RWPE1 (cell line): ENCODE data around the gene NPAT.
"Not testable (repeated sequence)": the region's sequence is repeated elsewhere in the genome, so short reads cannot be mapped to it uniquely, and the experiment has no call there.

ENCODE experiments used
- CTCF ChIA-PET: fragments of 350-600 bp; sonication (Branson Sonifier 250); formaldehyde crosslinking; extraction: SDS; loops from one replicate; lab custom pipeline; 2021; lab: Yijun Ruan, JAX
- POLR2A ChIA-PET: fragments of 400-600 bp; formaldehyde crosslinking; extraction: SDS; loops from one replicate; lab custom pipeline; 2020; ENCODE audit warnings: antibody characterized with exemption; ENCODE audit not compliant: low non-redundant PET; lab: Yijun Ruan, JAX
- DNase-seq: peaks from one replicate; pipeline ENCODE4 v3.0.0; 2012; ENCODE audit warnings: low spot score
- H3K27ac ChIP-seq: fragments of 450-650 bp; 2 replicates; pipeline ENCODE4 v1.5.1; 2017
- CTCF ChIP-seq: fragments of 450-650 bp; conservative IDR thresholded peaks from 2 replicates; pipeline ENCODE4 v1.5.1; 2017; ENCODE audit warnings: low read depth, mild to moderate bottlenecking

The NPAT gene

GRCh38 chr11:108177570-108177969 lies 44.9 kb downstream of the NPAT start:
- CTCF ChIA-PET: interaction anchor here (0.8 kb wide), 1 partner anchor 46 kb away, joined by 4 read pairs; the partner anchor contains the start of gene ATM
- POLR2A ChIA-PET: no interaction called here
- no peak for DNase-seq
- no peak overlapping the region for H3K27ac ChIP-seq
- no peak for TF ChIP-seq CTCF

DNA sequence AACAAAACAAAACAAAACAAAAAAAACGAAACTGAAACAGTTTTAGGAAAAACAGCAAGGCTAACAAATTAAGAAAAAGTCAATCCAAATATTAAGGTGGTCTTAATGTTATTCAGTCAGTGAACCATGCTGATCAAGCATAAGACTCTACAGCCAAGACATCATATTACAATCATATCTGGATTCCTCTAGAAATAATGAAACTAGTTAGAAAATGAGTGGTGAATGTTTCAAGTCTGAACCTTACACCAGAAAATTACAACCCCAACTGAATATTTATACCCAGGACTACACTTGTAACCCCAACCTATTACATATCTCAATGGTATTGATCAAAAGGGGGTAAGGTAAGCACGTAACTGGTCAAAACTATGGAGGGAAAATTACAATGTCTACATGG lies 52.3 kb downstream of the NPAT start:
- TF ChIP-seq CTCF: no peak
- no peak for DNase-seq
- CTCF ChIA-PET: no interaction called here
- POLR2A ChIA-PET: no interaction called here
- no peak overlapping the region for H3K27ac ChIP-seq

- no peak overlapping the region for H3K27ac ChIP-seq
- no peak for DNase-seq
- ChIA-PET CTCF (no interaction called here), POLR2A (no interaction called here)
- TF ChIP-seq CTCF: no peak
Measured at GRCh38 chr11:108167624-108168023, 54.8 kb downstream of the NPAT start.

- DNase-seq, H3K27ac ChIP-seq, POLR2A ChIA-PET: not testable (repeated sequence)
- CTCF ChIA-PET: interaction anchor here (0.7 kb wide), 1 partner anchor 13 kb away, joined by 3 read pairs; no protein-coding TSS in a partner anchor
Measured at GRCh38 chr11:108162878-108163277, 59.6 kb downstream of the NPAT start.

DNA sequence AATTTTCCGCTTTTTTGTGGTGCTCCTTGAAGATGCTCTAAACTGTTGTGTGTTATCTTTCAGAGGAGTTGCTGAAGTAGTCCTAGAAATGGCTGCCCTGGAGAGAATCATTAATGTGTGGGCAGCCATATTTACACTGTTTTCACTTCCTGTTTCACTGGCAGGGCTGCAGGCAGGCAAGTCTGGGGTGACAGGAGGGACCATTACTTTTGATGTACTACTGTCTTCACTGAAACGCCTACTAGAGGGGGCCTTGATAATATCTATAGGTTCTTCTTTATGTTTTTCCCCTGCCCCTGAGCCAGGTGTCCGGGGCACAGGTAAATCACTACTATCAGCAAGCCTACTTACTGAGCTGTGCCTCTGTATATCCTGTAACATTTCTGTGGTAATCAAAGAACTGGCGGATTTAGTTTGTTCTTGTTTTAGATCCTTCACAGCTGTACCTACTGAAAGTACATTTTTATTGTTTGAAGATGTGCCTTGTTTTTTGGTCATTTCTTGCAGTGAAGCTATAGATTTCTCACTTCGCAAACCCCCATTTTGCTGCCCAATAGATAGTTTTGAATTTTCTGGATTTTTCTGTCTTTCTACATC lies 61.4 kb downstream of the NPAT start:
- no peak for DNase-seq
- H3K27ac ChIP-seq: no peak overlapping the region
- TF ChIP-seq CTCF: no peak
- ChIA-PET CTCF (interaction anchor here (0.6 kb wide), 1 partner anchor 151 kb away, joined by 3 read pairs; no protein-coding TSS in a partner anchor), POLR2A (no interaction called here)

GRCh38 chr11:108154591-108154990 lies 67.8 kb downstream of the NPAT start:
- DNase-seq: no peak
- ChIA-PET CTCF (interaction anchor here (0.7 kb wide), 1 partner anchor 12 kb away, joined by 3 read pairs; no protein-coding TSS in a partner anchor), POLR2A (no interaction called here)
- no peak for TF ChIP-seq CTCF
- H3K27ac ChIP-seq: no peak overlapping the region

DNA sequence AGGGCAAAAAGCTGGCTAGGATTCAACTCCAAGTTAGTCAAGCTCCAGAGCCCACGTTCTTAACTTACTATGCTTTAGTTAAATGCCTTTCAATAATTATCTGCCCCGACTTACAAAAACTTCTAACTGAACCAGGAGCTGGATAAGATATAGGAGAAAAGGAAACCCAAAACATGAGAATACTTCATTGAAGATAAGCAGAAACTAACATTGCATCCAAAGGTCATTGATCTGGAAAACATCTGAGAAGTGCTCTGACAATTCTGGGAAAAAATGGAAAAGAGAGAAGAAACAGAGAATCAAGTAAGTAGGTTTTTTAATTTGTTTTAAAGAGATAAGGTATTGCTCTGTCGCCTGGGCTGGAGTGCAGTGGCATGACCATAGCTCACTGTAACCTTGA lies 73.9 kb downstream of the NPAT start:
- DNase-seq: no peak
- H3K27ac ChIP-seq: no peak overlapping the region
- ChIA-PET CTCF (interaction anchor here (0.6 kb wide), 1 partner anchor 75 kb away, joined by 3 read pairs; the partner anchor contains the start of gene ATM), POLR2A (no interaction called here)
- TF ChIP-seq CTCF: no peak
